GM19397 (cell line): ENCODE measurements around the gene SERPIND1.
"Not testable (repeated sequence)": the region's sequence is repeated elsewhere in the genome, so short reads cannot be mapped to it uniquely, and the experiment has no call there.

Experiments used
- ATAC-seq: cut with Tn5 transposase; IDR thresholded peaks from one replicate; pipeline ENCODE4 v1.9.1; 2021; ENCODE audit warnings: mild to moderate bottlenecking, moderate library complexity; ENCODE audit not compliant: unreplicated experiment

SERPIND1 gene

GRCh38 chr22:20773793-20774212, at the start of gene SERPIND1:
Gene SERPIND1, plus strand, starts transcription at chr22:20774113. Its CDS starts 5,200 bp downstream, at chr22:20779313.
- ATAC-seq, result no peak

- ATAC-seq, result no peak
Observed at GRCh38 chr22:20724676-20725454, 49.0 kb upstream of the SERPIND1 start.

GRCh38 chr22:20725987-20726558, 47.8 kb upstream of the SERPIND1 start:
- ATAC-seq, result no peak

- ATAC-seq, result no peak
Observed at GRCh38 chr22:20727118-20728015, 46.5 kb upstream of the SERPIND1 start.

GRCh38 chr22:20728523-20729190, 45.3 kb upstream of the SERPIND1 start:
- no peak for ATAC-seq

- no peak for ATAC-seq
Observed at GRCh38 chr22:20729194-20729593, 44.7 kb upstream of the SERPIND1 start.

- ATAC-seq, result not testable (repeated sequence)
Observed at GRCh38 chr22:20732431-20732830, 41.5 kb upstream of the SERPIND1 start.

GRCh38 chr22:20735356-20736162, 38.4 kb upstream of the SERPIND1 start:
- not testable (repeated sequence) for ATAC-seq

- not testable (repeated sequence) for ATAC-seq
Observed at GRCh38 chr22:20736891-20737290, 37.0 kb upstream of the SERPIND1 start.

- ATAC-seq, result no peak
Observed at GRCh38 chr22:20738394-20739089, 35.4 kb upstream of the SERPIND1 start.

GRCh38 chr22:20740222-20740951, 33.5 kb upstream of the SERPIND1 start:
- no peak for ATAC-seq

- no peak for ATAC-seq
Observed at GRCh38 chr22:20741008-20741633, 32.8 kb upstream of the SERPIND1 start.

- ATAC-seq, result no peak
Observed at GRCh38 chr22:20741634-20742581, 32.0 kb upstream of the SERPIND1 start.

GRCh38 chr22:20742764-20743163, 31.1 kb upstream of the SERPIND1 start:
- no peak for ATAC-seq

- no peak for ATAC-seq
Observed at GRCh38 chr22:20744456-20744855, 29.5 kb upstream of the SERPIND1 start.

- no peak for ATAC-seq
Observed at GRCh38 chr22:20745119-20745518, 28.8 kb upstream of the SERPIND1 start.
